Measurements from ENCODE around the gene CBX6. TPM values are rescaled to one million over a fixed set of nuclear protein-coding genes. Genes with fewer than 3 reads are reported as not detected.
A peak's percentile ranks its signal among the peaks of the same experiment; 100 is the strongest.
"Not testable (repeated sequence)": the region's sequence is repeated elsewhere in the genome, so short reads cannot be mapped to it uniquely, and the experiment has no call there.

The CBX6 gene
- polyA plus RNA-seq, 5 donors = 20.9 to 42.7 (median 35.2) TPM

- DNase-seq = no peak
These were observed 10.1 kb downstream of the CBX6 start for GRCh38 chr22:38861927-38862326.

- no peak for DNase-seq
These were observed 10.7 kb downstream of the CBX6 start for GRCh38 chr22:38861170-38861876.

- DNase-seq = no peak
These were observed 11.5 kb downstream of the CBX6 start for GRCh38 chr22:38860283-38861169.

DNA sequence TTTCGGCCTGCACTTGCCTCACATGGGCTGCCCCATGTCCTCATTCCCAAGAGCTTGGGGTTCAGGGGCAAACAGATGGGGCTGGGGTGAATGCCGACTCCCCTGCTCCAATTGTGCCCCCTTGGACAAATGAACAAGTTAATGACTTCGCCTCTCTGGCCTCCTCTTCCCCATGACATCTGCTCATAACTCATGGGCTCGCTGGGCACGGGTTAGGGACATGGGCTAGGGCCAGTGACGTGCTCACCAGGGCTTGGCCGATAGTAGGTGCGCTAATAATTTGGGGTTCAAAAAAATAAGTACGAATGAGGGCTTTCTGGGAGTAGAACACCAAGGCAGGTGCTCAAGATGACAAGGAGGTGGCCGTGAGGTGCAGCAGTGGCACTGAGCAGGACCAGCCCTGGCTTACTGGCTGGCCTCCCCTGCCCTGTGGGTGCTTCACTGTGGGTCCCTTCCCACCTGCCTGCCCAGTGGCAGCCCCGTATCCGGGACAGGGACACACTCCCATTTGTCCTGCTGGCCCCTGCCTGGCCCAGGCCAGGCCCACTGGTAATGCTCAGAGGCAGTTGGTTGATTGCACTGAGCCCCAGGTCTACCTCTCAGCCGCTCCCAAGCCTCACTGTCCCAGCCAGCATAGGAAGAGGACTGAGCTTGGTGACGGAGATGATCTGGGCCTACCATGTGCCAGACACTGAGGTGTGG lies 12.3 kb downstream of the CBX6 start:
- no peak for DNase-seq

DNA sequence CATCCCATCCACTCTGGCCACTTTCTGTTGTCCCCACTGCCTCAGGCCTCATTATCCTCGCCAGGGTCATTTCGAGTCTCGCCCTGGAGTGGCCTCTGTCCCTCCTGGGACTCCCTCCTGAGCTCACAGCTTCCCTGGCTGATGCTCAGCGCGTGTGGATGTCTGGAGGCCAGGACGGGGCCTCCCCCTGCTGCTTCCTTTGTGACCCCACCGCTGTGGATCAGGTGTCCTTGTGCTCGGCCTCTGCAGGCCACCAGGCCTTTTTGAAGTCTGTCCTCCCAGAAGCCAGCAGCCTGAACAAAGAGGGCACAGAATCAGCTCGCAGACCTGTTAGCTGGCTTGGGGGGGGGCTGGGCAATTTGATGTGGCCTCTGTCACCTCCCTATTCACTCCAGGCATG lies 13.5 kb downstream of the CBX6 start:
- DNase-seq = no peak

GRCh38 chr22:38854476-38854875 lies 17.5 kb downstream of the CBX6 start:
- not testable (repeated sequence) for DNase-seq

DNA sequence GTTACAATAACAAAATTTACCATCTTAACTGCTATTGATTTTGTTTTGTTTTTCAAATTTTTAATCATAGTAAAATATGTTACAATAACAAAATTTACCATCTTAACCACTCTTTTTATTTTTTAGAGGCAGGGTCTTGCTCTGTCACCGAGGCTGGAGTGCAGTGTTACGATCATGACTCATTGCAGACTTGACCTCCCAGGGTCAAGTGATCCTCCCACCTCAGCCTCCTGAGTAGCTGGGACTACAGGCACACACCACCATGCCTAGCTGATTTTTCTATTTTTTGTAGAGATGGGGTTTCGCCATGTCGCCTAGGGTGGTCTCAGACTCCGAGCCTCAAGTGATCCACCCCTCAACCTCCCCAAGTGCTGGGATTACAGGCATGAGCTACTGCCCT lies 18.1 kb downstream of the CBX6 start:
- DNase-seq = not testable (repeated sequence)

- no peak for DNase-seq
These were observed 18.8 kb downstream of the CBX6 start for GRCh38 chr22:38853196-38853651.

GRCh38 chr22:38852522-38852921 lies 19.5 kb downstream of the CBX6 start:
- no peak for DNase-seq

- DNase-seq = no peak
These were observed 20.8 kb downstream of the CBX6 start for GRCh38 chr22:38850941-38851849.

- DNase-seq = no peak
These were observed 21.6 kb downstream of the CBX6 start for GRCh38 chr22:38850399-38850798.

GRCh38 chr22:38849811-38850210 lies 22.2 kb downstream of the CBX6 start:
- DNase-seq = no peak

DNA sequence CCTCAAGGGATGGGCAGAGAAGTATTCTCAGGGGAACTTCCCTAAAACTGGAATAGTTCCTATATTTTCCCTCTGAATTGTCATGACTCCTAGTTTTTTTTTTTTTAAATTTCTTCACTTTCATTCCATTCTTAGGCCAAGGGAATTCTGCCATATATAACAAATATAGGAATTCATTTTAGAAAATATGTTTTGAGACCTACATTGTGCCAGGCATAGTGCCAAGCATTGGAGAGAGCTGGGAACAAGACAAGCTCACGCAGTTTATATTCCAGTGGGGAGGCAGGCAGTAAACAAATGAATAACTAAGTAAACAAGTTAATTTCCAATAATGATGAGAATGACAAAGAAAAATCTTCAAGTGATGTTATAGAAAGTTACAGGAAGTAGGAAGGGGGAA lies 25.6 kb downstream of the CBX6 start:
- no peak for DNase-seq

DNA sequence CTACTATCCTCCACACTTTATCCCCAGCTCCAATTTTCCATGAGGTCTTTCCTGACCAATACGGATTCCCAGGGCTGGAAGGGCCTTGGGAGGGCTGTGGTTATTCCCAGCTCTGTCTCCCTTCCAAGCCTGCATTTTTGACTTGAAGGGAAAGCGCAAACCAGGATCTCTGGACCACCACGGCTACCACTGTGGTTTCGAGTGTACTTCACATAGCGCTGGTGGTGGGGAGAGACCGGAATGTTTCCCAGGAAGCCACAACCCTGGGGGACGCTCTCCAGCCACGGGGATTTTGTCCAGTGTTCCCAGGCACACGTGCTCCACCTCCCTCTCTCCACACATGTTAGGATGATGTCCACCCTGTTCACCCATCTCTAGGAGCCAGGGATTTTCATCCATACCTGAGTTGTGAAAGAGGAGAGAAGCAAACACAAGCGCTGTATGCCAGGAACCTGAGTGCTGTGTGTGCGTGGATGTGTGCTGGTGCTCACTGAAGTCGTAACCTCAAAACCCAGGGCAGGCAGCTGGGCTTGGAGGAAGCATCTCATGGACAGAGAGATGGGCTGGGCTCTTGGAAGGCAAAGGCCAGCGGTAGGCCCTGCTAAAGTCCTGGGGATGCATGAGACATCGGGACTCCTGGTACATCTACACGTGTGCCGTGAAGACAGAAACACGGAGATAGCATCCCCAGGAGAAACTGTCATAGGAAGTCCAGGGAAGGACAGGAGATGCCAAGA lies 26.8 kb downstream of the CBX6 start:
- no peak for DNase-seq

GRCh38 chr22:38844315-38845003 lies 27.6 kb downstream of the CBX6 start:
- DNase-seq = no peak

- peak; percentile 48 to 52 for DNase-seq
These were observed 28.2 kb downstream of the CBX6 start, which contains the start of gene NPTXR for GRCh38 chr22:38843657-38844314. TSS of gene NPTXR (minus strand) at chr22:38844028.

DNA sequence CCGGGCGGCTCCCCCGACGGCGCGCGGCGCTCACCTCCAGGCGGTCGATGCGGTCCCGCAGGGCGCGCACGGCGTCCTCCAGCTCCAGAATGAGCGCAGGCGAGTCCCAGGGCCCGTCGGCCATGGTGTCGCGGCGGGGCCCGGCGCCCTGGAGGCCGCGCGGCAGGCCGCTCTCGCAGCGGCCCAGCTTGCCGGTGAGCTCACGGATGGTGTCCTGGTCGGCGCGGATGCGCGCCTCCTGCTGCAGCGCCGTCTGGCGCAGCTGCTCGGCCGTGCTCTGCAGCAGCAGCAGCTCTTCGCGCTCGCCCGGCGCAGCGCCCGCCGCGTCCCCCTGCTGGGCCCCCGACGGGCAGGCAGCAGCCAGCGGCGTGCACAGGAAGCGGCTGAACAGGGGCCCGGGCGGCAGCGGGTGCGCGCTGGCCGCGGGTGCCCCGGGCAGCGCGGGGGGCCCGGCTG lies 28.8 kb downstream of the CBX6 start:
- DNase-seq = peak; percentile 81

GRCh38 chr22:38842512-38843200 lies 29.4 kb downstream of the CBX6 start:
- DNase-seq = no peak

GRCh38 chr22:38841635-38842034 lies 30.4 kb downstream of the CBX6 start:
- no peak for DNase-seq

Data from right lung (tissue), 5 donors.